Natural killer cell treated with Interleukin-12 subunit alpha and Interleukin-12 subunit beta and Interleukin-15 and Interleukin-18, amount 100 ng/mL, for 72 hours (primary cell): ENCODE results near the gene CHN1. TPM values are rescaled to one million over a fixed set of nuclear protein-coding genes. Genes with fewer than 3 reads are reported as not detected.
A peak's percentile ranks its signal among the peaks of the same experiment; 100 is the strongest.

ENCODE experiments used
- ATAC-seq, 2 donors: fragments of 150-1000 bp; cut with Tn5 transposase in 1 of 2; sonication (Bioruptor Pico), chemical (Tn5 transposase) in 1 of 2; 2 replicates each; pipeline ENCODE4 v1.10.0; 2021
- DNase-seq: peaks from one replicate; pipeline ENCODE4 v3.0.0; 2022; ENCODE audit warnings: low spot score
- H3K27ac Mint-ChIP-seq, 2 donors: 1 replicate in 1 of 2; 2 replicates in 1 of 2; pipeline ENCODE4 v1.8.0; 2022; ENCODE audit warnings: mixed read lengths in 2 of 2, mild to moderate bottlenecking in 1 of 2, moderate library complexity in 1 of 2
- H3K27me3 Mint-ChIP-seq, 2 donors: 1 replicate in 1 of 2; 2 replicates in 1 of 2; pipeline ENCODE4 v1.8.0; 2022; ENCODE audit warnings: mixed read lengths in 2 of 2
- H3K36me3 Mint-ChIP-seq: one replicate; pipeline ENCODE4 v1.8.0; 2022; ENCODE audit warnings: mixed read lengths
- H3K4me1 Mint-ChIP-seq, 2 donors: 1 replicate in 1 of 2; 2 replicates in 1 of 2; pipeline ENCODE4 v1.8.0; 2022; ENCODE audit warnings: low read depth in 2 of 2, mixed read lengths in 2 of 2, mild to moderate bottlenecking in 1 of 2
- H3K4me3 Mint-ChIP-seq: one replicate; pipeline ENCODE4 v1.8.0; 2022; ENCODE audit warnings: mixed read lengths
- H3K9me3 Mint-ChIP-seq: 2 replicates; pipeline ENCODE4 v1.8.0; 2022; ENCODE audit warnings: mixed read lengths
- total RNA-seq, 2 donors: library from RNA; stranded (reverse); gene quantifications; one replicate each; pipeline ENCODE4 v1.2.3, GENCODE V29; 2022

The CHN1 gene
- total RNA-seq, 2 donors from 2014 or later = 1.8 to 4.1 TPM

DNA sequence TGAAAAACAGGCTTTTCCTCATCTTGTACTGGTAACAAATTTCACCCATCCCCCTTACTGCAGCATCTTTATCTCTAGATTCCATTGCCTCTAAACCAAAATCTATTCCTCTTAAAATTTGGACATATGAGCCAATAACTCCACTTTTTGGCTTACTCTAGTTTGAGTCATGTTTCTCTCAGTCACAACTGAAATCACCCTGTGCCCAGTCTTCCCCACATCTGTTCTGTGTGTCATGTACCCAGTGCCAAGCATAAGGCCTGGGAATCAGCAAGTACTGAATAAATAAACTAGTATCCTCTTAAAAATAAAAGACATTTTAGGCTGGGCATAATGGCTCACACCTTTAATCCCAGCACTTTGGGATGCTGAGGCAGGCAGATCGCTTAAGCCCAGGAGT lies 20.8 kb upstream of the CHN1 start:
- no peak overlapping the region for H3K27ac Mint-ChIP-seq
- ATAC-seq (no peak), DNase-seq (no peak)
- no peaks in the 10 kb centered on the region for H3K9me3 Mint-ChIP-seq
- peaks cover 0 to 6% of the 10 kb centered on the region in 2 donors for H3K27me3 Mint-ChIP-seq
- H3K4me3 Mint-ChIP-seq = no peak overlapping the region
- no peaks in the 10 kb centered on the region for H3K4me1 Mint-ChIP-seq
- no peaks in the 10 kb centered on the region for H3K36me3 Mint-ChIP-seq

DNA sequence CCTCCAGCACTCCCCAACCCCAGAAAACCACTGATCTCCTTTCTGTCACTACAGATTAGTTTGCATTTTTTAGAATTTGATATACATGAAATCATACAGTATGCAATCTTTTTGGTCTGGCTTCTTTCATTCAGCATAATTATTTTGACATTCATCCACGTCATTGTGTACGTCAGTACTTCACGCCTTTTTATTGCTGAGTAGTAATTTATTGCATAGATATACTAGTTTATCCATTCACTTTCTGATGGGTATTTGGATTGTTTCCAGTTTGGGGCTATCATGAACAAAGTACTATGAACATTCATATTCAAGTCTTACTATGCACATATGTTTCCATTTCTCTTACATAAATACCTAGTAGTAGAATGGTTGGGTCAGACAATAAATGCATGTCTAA lies 20.1 kb upstream of the CHN1 start:
- no peaks in the 10 kb centered on the region for H3K9me3 Mint-ChIP-seq
- no peak overlapping the region for H3K4me3 Mint-ChIP-seq
- peaks cover 0 to 8% of the 10 kb centered on the region in 2 donors for H3K27me3 Mint-ChIP-seq
- no peak for DNase-seq
- ATAC-seq = no peak
- no peaks in the 10 kb centered on the region for H3K4me1 Mint-ChIP-seq
- no peaks in the 10 kb centered on the region for H3K36me3 Mint-ChIP-seq
- H3K27ac Mint-ChIP-seq = no peak overlapping the region

DNA sequence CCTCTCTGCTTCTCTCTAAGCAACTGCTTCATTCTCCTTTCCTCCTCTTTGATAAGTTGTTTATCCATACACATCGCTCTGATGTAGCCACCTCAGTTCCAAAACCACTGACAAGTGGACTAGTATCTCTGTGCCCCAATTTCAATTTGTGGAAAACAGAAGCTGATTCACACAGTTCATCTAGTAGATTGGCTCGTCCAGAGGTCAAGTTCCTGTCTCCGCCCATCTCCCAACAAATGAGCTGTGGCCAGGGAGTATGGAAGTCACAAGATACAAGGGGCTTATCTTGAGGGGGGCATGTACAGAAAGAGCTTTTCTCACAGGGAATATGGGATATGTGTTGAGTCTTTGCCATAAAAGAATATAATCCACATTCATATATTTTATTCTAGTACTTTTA lies 17.7 kb upstream of the CHN1 start:
- no peak overlapping the region for H3K4me3 Mint-ChIP-seq
- no peak overlapping the region for H3K27ac Mint-ChIP-seq
- peaks cover 0 to 8% of the 10 kb centered on the region in 2 donors for H3K27me3 Mint-ChIP-seq
- H3K9me3 Mint-ChIP-seq = no peaks in the 10 kb centered on the region
- H3K4me1 Mint-ChIP-seq = no peaks in the 10 kb centered on the region
- ATAC-seq (no peak), DNase-seq (no peak)
- H3K36me3 Mint-ChIP-seq = no peaks in the 10 kb centered on the region

DNA sequence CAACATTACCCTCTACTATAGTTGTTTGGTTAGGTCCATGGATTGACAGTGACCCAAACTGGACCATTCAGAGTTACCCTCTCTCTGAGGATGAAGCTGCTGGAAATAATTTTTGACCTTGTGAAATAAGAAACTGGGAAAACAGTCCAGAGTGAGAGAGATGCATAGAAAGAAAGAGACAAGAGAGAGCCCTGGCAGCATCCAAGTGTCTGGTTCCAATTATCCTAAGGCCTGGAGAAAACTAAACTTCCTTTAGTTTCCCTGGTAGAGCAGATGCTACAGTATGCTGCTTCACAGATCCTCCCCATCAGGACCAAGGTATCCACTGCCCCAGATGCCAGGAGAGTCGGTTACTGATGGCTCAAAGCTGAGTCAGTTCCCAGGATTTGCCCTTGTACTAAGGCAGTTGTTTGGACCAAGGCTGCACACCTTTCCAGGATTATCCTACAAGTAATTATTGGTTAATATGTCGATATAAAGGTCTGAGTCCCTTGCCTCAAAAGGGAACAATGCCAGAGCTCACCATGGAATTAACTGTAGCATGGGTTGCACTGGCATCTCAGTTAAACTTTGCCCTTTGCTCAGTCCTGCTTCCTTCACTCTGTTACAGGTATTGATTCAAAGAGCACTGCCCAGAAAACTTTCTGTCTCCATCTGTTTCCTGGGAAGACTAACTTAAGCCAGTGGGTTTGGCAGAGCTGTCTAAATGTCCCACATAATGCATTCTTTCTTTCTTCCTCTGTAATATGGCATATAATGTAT lies 14.6 kb upstream of the CHN1 start:
- DNase-seq (no peak), ATAC-seq (peak in 1 of 2 donors; percentile 20)
- Mint-ChIP-seq H3K4me3 (no peak overlapping the region), H3K27ac (no peak overlapping the region), H3K9me3 (no peaks in the 10 kb centered on the region), H3K4me1 (no peaks in the 10 kb centered on the region), H3K27me3 (peaks cover 0 to 8% of the 10 kb centered on the region in 2 donors), H3K36me3 (no peaks in the 10 kb centered on the region)

DNA sequence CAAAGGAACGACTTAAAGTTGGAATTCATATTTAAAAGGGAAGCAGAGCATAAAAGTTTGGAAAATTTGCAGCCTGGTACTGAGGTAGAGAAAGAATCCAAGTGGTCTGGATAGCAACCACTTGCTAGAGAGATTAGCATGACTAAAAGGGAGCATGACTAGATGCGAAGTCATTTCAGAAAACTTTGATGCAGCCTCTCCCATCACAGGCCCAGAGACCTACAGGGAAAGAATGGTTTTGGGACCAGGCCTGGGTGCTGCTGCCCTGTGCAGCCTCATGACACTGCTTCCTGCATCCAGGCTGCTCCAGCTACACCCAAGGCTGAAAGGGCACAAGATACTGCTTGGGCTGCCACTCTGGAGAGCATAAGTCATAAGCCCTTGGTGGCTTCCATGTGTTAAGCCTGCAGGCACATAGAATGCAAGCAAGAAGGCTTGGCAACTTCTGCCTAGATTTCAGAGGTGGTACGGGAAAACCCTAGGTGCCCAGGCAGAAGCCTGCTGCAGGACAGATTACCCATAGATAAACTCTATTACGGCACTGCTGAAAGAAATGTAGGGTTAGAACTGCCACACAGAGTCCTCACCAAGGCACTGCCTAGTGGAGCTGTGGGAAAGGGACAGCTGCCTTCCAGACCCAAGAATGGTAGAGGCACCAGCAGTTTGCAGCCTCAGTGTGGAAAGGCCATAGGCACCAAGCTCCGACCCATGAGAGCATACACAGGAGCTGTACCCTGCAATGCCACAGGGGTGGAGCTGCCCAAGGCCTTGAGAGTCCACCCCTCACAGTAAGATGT lies 12.6 kb upstream of the CHN1 start:
- Mint-ChIP-seq H3K27me3 (peaks cover 0 to 10% of the 10 kb centered on the region in 2 donors), H3K9me3 (no peaks in the 10 kb centered on the region), H3K27ac (no peak overlapping the region), H3K4me1 (no peaks in the 10 kb centered on the region), H3K4me3 (no peak overlapping the region), H3K36me3 (no peaks in the 10 kb centered on the region)
- ATAC-seq (peak in 1 of 2 donors; percentile 32), DNase-seq (no peak)

DNA sequence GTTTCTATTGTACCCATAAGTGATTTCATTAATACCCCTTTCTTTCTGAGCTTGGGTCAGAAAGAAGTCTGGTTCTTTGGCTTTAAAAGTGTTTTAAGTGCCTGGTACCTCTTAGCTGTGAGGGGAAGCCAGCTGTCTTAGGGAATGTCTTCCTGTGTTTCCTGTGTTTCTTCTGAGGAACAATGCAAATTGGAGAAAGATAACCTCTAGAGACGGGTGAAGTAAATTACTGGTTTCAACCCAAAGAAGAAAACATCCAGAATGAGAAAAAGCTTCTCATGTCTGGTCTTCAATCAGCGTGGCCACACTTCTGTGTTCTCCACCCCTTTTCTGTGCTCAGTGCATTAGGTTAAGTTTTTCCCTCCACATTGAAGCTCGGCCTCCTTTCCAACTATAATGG lies 10.2 kb upstream of the CHN1 start:
- Mint-ChIP-seq H3K4me3 (no peak overlapping the region), H3K36me3 (no peaks in the 10 kb centered on the region), H3K27ac (no peak overlapping the region), H3K27me3 (peaks cover 0 to 12% of the 10 kb centered on the region in 2 donors), H3K9me3 (no peaks in the 10 kb centered on the region), H3K4me1 (no peaks in the 10 kb centered on the region)
- no peak for DNase-seq
- no peak for ATAC-seq

DNA sequence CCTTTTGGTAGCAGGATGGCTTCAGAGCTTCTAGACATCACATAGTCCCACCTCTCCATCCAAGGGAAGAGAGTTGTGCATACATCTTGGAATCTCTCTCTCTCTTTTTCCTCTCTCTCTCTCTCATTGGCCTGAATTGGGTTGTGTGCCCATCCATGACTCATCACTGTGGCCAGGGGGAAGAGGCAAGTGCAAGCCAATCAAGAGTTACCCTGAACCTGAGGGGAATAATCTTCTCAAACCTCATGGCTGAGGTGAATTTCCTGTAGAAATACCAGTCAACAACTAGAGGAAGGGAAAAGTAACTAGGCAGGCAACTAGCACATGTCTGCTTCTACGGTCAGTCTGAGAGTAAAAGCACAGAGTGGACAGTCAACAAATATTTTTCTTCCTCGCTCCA lies 7.3 kb upstream of the CHN1 start:
- Mint-ChIP-seq H3K4me1 (no peaks in the 10 kb centered on the region), H3K27ac (no peak overlapping the region), H3K36me3 (no peaks in the 10 kb centered on the region), H3K9me3 (no peaks in the 10 kb centered on the region), H3K4me3 (no peak overlapping the region), H3K27me3 (peaks cover 15 to 20% of the 10 kb centered on the region in 2 donors)
- DNase-seq (no peak), ATAC-seq (no peak)

DNA sequence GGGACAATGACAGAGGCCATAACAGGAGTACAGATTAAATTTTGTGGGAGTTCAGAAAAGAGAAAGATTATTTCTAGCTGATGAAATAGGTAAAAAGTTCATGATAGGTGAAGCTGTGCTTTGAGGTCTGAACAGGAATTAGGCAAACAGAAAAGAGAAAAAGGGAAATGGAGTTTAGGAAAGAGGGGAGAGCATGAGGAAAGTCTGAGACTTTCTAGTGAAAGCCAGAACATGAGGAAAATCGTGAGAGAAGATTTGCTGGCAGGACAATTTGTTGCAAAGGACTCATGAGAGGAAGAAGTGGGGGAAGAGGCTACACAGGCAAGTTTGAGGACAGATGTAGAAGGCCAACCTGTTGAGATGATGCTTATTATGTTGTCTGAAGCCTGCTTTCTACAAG lies 6.3 kb upstream of the CHN1 start:
- Mint-ChIP-seq H3K36me3 (no peaks in the 10 kb centered on the region), H3K27me3 (peaks cover 23 to 24% of the 10 kb centered on the region in 2 donors), H3K9me3 (no peaks in the 10 kb centered on the region), H3K4me1 (no peaks in the 10 kb centered on the region), H3K27ac (no peak overlapping the region), H3K4me3 (no peak overlapping the region)
- ATAC-seq (no peak), DNase-seq (no peak)

DNA sequence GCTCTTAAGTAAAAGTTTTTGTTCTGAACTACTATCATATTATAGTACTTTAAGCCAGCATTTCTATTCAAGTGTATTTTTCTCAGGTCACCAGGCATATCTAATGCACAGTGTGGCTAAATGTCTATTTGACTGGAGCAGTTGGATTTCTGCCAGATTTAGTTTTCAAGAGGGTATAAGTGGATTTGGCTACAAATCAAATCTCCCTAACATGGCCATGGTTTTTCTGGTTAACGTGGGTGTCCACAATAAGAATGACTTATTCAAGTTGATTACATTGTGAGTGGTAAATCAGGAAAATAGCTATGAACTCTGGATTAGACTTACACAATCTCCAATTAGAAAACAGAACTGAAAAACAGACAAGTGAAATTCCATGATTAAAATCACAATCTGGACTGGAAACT lies 5.7 kb upstream of the CHN1 start:
- DNase-seq (no peak), ATAC-seq (no peak)
- peaks cover 29 to 30% of the 10 kb centered on the region in 2 donors for H3K27me3 Mint-ChIP-seq
- no peak overlapping the region for H3K27ac Mint-ChIP-seq
- H3K4me3 Mint-ChIP-seq = no peak overlapping the region
- H3K36me3 Mint-ChIP-seq = no peaks in the 10 kb centered on the region
- H3K4me1 Mint-ChIP-seq = no peaks in the 10 kb centered on the region
- no peaks in the 10 kb centered on the region for H3K9me3 Mint-ChIP-seq

DNA sequence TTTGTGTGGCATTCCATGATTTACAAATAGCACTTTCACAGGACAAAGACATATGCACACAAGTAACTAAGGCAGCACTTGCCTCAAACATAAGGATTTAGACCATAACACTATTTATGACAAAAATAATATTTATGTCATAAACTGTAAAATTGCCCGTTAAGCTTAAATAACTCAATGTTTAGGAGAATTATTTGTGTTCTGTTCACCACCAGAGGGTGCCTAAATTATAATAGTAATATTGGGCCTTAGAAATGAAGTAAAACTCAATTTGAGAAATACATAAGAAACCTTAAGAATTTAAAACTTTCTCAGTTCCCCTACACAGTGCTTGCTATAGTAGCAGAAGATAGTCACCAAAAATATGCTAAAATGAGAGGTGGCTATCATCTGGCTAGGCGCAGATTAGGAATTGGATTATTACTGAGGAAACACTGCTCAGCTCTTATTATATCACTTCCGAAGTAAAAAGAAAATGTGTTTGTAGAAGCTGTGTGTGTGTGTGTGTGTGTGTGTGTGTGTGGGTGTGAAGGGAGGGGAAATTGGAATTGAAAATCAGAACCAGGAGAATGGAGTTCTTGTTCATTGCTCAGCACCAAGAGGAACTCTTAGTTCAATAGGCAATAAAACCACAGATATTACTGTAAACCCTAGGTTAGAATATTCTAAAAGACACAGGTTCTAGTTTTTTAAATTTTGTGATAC lies 4.9 kb upstream of the CHN1 start:
- Mint-ChIP-seq H3K4me3 (no peak overlapping the region), H3K9me3 (no peaks in the 10 kb centered on the region), H3K36me3 (no peaks in the 10 kb centered on the region), H3K27me3 (peaks cover 31 to 34% of the 10 kb centered on the region in 2 donors), H3K4me1 (no peaks in the 10 kb centered on the region), H3K27ac (no peak overlapping the region)
- ATAC-seq = no peak
- DNase-seq = no peak

DNA sequence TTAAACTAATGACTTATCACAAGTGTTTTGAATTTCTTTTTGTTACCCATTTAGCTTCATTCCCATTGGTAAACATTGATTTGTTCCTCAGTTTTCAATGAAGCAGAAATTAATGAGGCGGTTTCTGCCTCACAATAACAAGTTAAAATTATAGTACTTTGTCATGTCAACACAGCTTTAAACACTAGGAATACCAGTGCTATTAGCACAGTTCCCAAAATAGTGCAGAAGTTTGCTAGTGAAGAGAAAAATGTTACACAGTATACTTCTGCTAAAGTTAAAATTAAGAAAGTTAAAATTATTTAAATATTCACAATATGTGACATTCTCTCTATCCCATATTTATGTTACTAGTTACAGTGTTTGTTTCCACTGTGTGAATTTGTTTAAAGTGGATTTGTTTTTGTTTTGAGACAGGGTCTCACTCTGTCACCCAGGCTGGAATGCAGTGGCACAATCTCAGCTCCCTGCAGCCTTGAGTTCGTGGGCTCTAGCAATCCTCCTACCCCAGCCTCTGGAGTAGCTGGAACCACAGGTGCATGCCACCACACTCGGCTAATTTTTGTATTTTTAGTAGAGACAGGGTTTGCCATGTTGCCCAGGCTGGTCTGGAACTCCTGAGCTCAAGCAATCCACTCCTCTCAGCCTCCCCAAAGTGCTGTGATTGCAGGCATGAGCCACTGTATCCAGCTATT lies 3.8 kb upstream of the CHN1 start:
- H3K27me3 Mint-ChIP-seq = peaks cover 32 to 37% of the 10 kb centered on the region in 2 donors
- no peaks in the 10 kb centered on the region for H3K9me3 Mint-ChIP-seq
- ATAC-seq = no peak
- no peaks in the 10 kb centered on the region for H3K36me3 Mint-ChIP-seq
- H3K27ac Mint-ChIP-seq = no peak overlapping the region
- no peak overlapping the region for H3K4me3 Mint-ChIP-seq
- DNase-seq = no peak
- H3K4me1 Mint-ChIP-seq = no peaks in the 10 kb centered on the region

DNA sequence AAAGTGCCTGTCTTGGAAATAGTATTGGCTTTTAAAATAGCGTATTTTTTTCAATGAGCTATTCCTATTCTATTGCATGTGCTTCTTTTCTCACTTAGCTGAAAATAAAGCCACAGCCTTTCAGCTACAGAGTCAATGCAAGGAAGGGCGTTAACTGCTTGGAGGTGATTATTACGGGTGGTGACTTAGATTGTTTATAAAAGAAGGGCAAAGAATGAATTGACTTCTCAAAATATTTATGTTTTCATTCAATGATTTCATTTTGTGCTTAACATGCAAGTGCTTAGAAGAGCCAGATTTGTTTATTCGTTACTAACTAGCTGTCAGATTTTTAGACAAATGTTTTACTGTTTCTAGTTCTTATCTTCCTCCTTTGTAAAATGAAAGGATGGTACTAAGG lies 2.8 kb upstream of the CHN1 start:
- Mint-ChIP-seq H3K36me3 (no peaks in the 10 kb centered on the region), H3K27me3 (peaks cover 32 to 43% of the 10 kb centered on the region in 2 donors), H3K9me3 (no peaks in the 10 kb centered on the region), H3K27ac (no peak overlapping the region), H3K4me3 (no peak overlapping the region), H3K4me1 (no peaks in the 10 kb centered on the region)
- ATAC-seq (no peak), DNase-seq (no peak)

DNA sequence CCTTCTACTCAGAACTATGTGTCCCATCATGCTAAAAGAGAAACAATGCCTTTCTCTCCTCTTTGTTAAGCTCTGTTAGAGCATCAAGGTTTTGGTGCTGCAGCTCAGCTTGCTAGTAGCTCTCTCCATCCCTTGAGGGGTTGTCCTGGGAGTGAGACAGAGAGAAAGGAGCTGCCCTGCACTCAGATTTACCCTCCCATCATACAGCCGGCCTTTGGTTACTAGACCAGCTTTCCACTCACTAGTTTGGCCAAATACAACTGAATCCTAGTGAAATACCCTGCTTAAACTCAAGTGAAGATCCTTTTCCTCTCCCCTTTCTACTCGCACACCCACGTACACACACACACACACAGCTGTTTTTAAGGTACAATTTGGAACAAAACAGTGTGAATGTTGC lies 2.3 kb upstream of the CHN1 start:
- ATAC-seq = no peak
- no peak overlapping the region for H3K4me3 Mint-ChIP-seq
- H3K4me1 Mint-ChIP-seq = no peaks in the 10 kb centered on the region
- H3K9me3 Mint-ChIP-seq = no peaks in the 10 kb centered on the region
- H3K36me3 Mint-ChIP-seq = no peaks in the 10 kb centered on the region
- H3K27me3 Mint-ChIP-seq = peaks cover 29 to 48% of the 10 kb centered on the region in 2 donors
- DNase-seq = no peak
- H3K27ac Mint-ChIP-seq = no peak overlapping the region
